H1 (cell line): ENCODE data around the gene SPATA13. TPM values are rescaled to one million over a fixed set of nuclear protein-coding genes. Genes with fewer than 3 reads are reported as not detected.

ENCODE experiments used
- CHD1 ChIP-seq: IDR thresholded peaks from 2 replicates; pipeline ENCODE4 v1.6.1; 2012; ENCODE audit warnings: low read depth, low read length, improper control_type of control experiment
- CTBP2 ChIP-seq: IDR thresholded peaks from 2 replicates; pipeline ENCODE4 v1.7.0; 2011; ENCODE audit warnings: borderline replicate concordance, mild to moderate bottlenecking, moderate library complexity, mixed read lengths, low read length; ENCODE audit not compliant: insufficient read depth, insufficient read length
- RXRA ChIP-seq: IDR thresholded peaks from 2 replicates; pipeline ENCODE4 v1.6.1; 2011; ENCODE audit warnings: low read depth, mild to moderate bottlenecking, low read length, moderate library complexity; ENCODE audit not compliant: insufficient read depth
- SP1 ChIP-seq: IDR thresholded peaks from 2 replicates; pipeline ENCODE4 v1.6.1; 2011; ENCODE audit warnings: low read depth, low read length
- SUZ12 ChIP-seq: fragments of 200-600 bp; sonication (generic); IDR thresholded peaks from 2 replicates; pipeline ENCODE4 v1.6.1; 2012; ENCODE audit warnings: mild to moderate bottlenecking, inconsistent platforms, low read length, moderate library complexity, mixed read lengths
- ZNF274 ChIP-seq: IDR thresholded peaks from 2 replicates; pipeline ENCODE4 v1.7.0; 2012; ENCODE audit warnings: low read length, borderline replicate concordance; ENCODE audit errors: extremely low read depth
- polyA plus RNA-seq, 7 experiments: library from polyadenylated mRNA; depleted of rRNA in 3 of 7; stranded (reverse) in 5 of 7; unstranded in 2 of 7; fragments of >200 nt in 5 of 7; fragments of 200-250 nt in 2 of 7; gene quantifications; 1 replicate in 5 of 7; 2 replicates in 1 of 7; 4 replicates in 1 of 7; pipeline versions ENCODE4 v1.2.1 to v1.2.3, GENCODE V29; 2011 to 2013; ENCODE audit warnings: missing spikeins in 2 of 7, mixed read lengths in 2 of 7
- total RNA-seq: library from RNA; stranded (reverse); fragmentation: NEBNext Ultra II Directional; extraction: Animal tissue kit (Norgen Biotek cat#: 25700); gene quantifications from 2 replicates; pipeline ENCODE4 v1.2.1, GENCODE V29; 2021
- TF ChIP-seq, protein P1 (sequence below): IDR thresholded peaks from 2 replicates; pipeline ENCODE4 v1.6.1; 2011; ENCODE audit warnings: low read length, improper control_type of control experiment

The SPATA13 gene
- total and polyA plus RNA-seq, 2 of the 8 experiments (the other 6 are each of a cell fraction or from before 2014, with no cell fraction given), result 12.6 to 30.9 TPM

DNA sequence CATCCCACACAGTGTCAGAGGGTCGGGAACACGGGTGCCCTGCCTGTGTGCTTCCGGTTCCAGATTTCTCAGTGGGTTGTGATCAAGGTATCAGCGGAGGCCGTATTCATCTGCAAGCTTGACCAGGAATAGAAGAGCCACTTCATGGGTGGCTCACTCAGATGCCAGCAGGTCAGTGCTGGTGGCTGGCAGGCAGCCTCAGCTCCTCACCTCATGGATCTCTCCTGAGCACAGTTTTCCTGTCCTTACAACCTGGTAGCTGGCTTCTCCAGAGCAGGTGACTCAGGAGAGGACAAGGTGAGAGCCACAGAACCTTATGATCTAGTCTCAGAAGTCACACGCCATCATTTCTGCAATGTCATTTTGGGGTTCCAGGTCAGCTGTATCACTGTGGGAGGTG lies 44.8 kb upstream of the SPATA13 start (continued):
- no peak for TF ChIP-seq CTBP2
- TF ChIP-seq ZNF274, result no peak
- TF ChIP-seq, protein P1, sequence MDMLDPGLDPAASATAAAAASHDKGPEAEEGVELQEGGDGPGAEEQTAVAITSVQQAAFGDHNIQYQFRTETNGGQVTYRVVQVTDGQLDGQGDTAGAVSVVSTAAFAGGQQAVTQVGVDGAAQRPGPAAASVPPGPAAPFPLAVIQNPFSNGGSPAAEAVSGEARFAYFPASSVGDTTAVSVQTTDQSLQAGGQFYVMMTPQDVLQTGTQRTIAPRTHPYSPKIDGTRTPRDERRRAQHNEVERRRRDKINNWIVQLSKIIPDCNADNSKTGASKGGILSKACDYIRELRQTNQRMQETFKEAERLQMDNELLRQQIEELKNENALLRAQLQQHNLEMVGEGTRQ, result no peak
- no peak for TF ChIP-seq CHD1
- TF ChIP-seq SP1, result no peak
- TF ChIP-seq SUZ12, result no peak
- TF ChIP-seq RXRA, result no peak
